Fibroblast of villous mesenchyme (primary cell): ENCODE measurements around the gene ATP11C. TPM values are rescaled to one million over a fixed set of nuclear protein-coding genes. Genes with fewer than 3 reads are reported as not detected.
A peak's percentile ranks its signal among the peaks of the same experiment; 100 is the strongest.

Experiments
- DNase-seq: peaks from one replicate; pipeline ENCODE4 v3.0.0-alpha.2; 2010; ENCODE audit warnings: low read depth
- H3K4me3 ChIP-seq: 2 replicates; pipeline ENCODE4 v1.5.1; 2011; ENCODE audit warnings: low read depth, mild to moderate bottlenecking, low read length
- CTCF ChIP-seq: IDR thresholded peaks from 2 replicates; pipeline ENCODE4 v1.5.1; 2012; ENCODE audit warnings: low read depth, mild to moderate bottlenecking, low read length; ENCODE audit not compliant: insufficient read depth
- total RNA-seq: library from RNA; depleted of rRNA; stranded (reverse); fragments of >200 nt; gene quantifications from 2 replicates; pipeline ENCODE4 v1.2.3, GENCODE V29; 2012

ATP11C gene
- total RNA-seq, 1 donor = 81.6 TPM

GRCh38 chrX:139720979-139721378 lies 211.9 kb downstream of the ATP11C start:
- TF ChIP-seq CTCF = no peak
- no peak overlapping the region for H3K4me3 ChIP-seq
- no peak for DNase-seq

DNA sequence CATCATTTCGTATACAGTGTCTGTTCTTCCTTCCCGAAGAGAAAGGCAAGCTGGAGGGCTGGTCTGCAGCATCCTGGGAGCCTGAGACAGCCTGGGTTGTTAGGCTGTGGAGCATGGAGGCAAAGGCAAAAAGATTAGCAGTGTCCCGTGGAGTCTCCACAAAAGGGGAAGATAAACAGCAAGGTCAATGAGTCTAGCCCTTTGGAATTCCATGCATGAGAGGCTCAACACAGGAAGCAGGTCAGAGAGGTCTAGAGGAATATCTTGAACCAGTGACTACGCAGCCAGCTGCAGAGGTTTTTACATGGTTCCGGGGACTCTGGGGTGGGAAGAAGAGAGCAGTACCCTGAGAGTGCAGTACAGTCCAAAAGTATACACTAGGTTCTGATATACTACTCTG lies 212.7 kb downstream of the ATP11C start:
- H3K4me3 ChIP-seq = no peak overlapping the region
- DNase-seq = peak; percentile 50
- no peak for TF ChIP-seq CTCF

GRCh38 chrX:139708067-139708466 lies 224.8 kb downstream of the ATP11C start, which contains the start of gene MCF2:
Gene MCF2, minus strand, starts transcription at chrX:139708167. Its CDS starts 56,423 bp downstream, at chrX:139651744.
- no peak within 1 kb of the TSS for H3K4me3 ChIP-seq
- no peak for DNase-seq
- no peak for TF ChIP-seq CTCF

DNA sequence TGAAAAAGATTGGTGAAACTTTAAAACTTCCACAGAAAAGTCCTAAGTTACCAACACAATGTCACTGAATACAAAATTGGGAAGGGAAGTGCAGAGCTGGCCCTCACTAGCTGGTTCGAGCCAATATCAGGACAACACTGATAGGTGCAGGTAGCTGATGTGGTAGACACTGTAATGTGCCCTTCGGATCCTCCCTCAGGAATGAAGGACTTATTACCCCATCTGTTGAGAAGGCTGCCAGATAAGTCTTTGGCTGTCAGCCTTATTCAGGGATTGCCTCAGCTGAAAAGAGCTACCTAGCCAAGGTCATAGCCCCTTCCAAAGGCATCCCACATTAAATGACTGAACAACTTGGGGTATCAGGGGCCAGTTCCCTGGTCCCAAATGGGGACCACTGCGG lies 230.2 kb downstream of the ATP11C start:
- H3K4me3 ChIP-seq = no peak overlapping the region
- DNase-seq = no peak
- TF ChIP-seq CTCF = no peak

DNA sequence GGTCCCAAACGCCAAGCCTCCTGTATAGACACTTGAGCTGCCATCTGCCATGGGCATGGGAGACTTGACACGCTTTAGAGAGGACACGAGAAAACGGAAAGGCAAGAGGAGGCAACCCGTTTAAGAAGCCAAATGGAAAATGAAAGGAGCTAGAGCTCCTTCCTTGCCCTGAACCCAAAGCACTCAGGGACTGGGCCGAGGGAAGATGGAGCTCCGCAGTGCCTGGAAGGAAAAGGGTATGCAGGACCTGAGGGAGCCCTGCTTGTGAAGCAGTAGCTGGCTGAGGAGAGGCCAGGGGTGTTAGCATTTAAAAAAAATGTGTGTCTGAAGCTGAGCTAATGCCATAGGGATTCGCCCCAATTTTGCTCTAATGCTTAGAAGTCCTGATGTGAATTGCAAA lies 239.9 kb downstream of the ATP11C start:
- no peak for DNase-seq
- no peak for TF ChIP-seq CTCF

DNA sequence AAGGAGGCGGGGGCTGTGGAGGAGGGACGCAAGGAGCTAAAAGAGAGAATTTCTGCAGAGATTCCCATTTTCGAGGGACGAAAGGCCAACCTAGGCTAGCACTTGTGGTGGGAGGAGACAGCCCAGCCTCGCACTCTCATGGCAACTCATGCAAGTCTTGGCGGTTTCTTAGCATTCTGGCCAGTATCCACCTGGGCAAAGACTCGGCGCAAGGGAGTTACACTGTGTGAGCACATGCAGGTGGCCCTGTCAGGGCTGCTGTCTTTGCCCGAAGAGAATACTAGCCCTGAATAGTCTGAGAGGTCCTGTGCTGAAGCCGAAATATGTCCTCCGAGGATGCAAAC lies 240.4 kb downstream of the ATP11C start:
- peak overlapping the region; percentile 40 for H3K4me3 ChIP-seq
- DNase-seq = no peak
- TF ChIP-seq CTCF = no peak

More for the DNA sequence above, 239.9 kb downstream of the ATP11C start:
- H3K4me3 ChIP-seq = peak overlapping the region; percentile 40

DNA sequence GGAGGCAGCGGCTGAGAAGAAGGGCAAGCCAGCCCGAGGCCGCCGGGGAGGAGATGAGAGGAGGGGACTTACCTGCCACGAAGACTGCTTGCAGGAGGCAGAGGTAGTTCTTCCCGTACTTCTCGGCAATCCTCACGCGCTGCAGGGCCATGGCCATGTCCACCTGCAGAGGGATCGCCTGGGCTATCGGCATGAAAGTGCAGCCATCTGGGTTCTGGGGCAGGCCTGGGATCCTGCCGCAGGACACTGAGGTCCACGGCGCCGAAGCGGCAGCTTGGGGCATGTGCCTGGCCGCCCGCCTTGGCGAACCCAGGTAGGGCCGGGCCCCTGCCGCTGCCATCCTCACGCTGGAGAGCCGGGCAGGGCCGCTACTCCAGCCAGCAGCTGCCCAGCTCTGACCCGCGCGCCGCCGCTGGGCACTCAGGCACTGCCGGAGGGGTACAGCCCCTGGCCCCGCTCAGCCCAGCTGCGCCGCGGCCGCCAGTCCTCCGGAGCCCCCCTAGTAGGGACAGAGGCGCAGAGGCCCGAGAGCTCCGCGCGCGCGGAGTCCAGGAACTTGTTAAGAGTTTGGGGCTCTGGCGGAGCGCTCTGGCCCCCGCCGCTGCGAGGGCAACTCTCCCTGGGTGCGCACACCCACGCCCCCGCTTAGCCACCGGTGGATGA lies 240.9 kb downstream of the ATP11C start:
- H3K4me3 ChIP-seq = peak overlapping the region; percentile 40
- no peak for TF ChIP-seq CTCF
- DNase-seq = no peak
